Activated CD8-positive, alpha-beta memory T cell treated with anti-CD3 and anti-CD28 coated beads for 36 hours (primary cell): ENCODE data around the gene CIAO2B. TPM values are rescaled to one million over a fixed set of nuclear protein-coding genes. Genes with fewer than 3 reads are reported as not detected.
"Not testable (repeated sequence)": the region's sequence is repeated elsewhere in the genome, so short reads cannot be mapped to it uniquely, and the experiment has no call there.

Source experiments
- CTCF ChIA-PET: fragments of 350-600 bp; sonication (Branson Sonifier 250); formaldehyde crosslinking; loops from one replicate; lab custom pipeline; 2021; ENCODE audit warnings: antibody characterized with exemption; lab: Charles Lee
- POLR2A ChIA-PET: fragments of 350-600 bp; sonication (Branson Sonifier 250); formaldehyde crosslinking; loops from one replicate; lab custom pipeline; 2021; ENCODE audit warnings: antibody characterized with exemption; lab: Charles Lee
- total RNA-seq, 2 experiments: library from RNA; stranded (reverse); gene quantifications; one replicate each; pipeline ENCODE4 v1.2.3, GENCODE V29; 2021

The CIAO2B gene
- total RNA-seq, 2 experiments from 2014 or later = 174 to 177 TPM

DNA sequence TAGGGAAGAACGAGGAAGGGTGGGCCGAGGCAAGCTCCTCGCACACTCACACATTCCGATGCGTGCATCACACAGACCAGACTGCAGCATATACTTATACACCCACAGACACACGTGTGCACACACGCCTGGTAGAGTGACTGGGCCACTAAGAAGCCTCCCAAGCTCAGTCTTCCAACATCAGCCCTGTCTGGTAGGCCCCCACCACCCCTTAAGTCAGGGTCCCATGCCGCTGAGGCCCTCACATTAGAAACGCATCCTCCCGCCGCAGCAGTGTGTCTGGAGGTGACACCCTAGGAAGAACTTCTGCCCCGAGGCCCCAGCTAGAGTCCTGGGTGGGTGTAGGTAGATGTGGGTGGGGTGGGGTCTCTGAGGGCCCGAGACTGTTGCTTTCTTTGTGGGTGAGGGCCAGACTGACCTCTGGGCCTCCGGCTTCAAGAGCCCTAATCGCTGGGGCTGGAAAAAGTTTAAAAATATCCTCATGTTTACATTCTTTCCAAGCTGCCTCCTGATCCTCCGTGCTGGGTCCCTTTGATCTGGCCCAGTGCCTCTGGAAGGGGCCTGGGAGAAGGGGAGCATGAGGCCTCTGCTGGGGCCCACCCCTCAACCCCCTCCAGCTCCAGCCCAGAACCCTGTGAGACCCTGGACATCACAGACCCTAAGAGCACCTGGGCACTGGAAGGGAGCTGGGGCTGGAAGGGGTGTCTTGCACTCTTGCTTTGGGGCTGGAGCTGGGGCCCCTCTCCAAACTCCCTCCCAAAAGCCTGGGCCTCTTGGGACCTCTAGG, 29.2 kb downstream of the CIAO2B start:
- POLR2A ChIA-PET = no interaction called here
- CTCF ChIA-PET = interaction anchor here (0.5 to 2.7 kb wide), 5 partner anchors 10 to 362 kb away, joined by 3 to 12 read pairs (median 3); no protein-coding TSS in a partner anchor

GRCh38 chr16:66904428-66904845, 29.8 kb downstream of the CIAO2B start:
- POLR2A ChIA-PET = no interaction called here
- CTCF ChIA-PET = interaction anchor here (0.7 to 2.7 kb wide), 3 partner anchors 9 to 36 kb away, joined by 3 to 12 read pairs (median 3); no protein-coding TSS in a partner anchor

DNA sequence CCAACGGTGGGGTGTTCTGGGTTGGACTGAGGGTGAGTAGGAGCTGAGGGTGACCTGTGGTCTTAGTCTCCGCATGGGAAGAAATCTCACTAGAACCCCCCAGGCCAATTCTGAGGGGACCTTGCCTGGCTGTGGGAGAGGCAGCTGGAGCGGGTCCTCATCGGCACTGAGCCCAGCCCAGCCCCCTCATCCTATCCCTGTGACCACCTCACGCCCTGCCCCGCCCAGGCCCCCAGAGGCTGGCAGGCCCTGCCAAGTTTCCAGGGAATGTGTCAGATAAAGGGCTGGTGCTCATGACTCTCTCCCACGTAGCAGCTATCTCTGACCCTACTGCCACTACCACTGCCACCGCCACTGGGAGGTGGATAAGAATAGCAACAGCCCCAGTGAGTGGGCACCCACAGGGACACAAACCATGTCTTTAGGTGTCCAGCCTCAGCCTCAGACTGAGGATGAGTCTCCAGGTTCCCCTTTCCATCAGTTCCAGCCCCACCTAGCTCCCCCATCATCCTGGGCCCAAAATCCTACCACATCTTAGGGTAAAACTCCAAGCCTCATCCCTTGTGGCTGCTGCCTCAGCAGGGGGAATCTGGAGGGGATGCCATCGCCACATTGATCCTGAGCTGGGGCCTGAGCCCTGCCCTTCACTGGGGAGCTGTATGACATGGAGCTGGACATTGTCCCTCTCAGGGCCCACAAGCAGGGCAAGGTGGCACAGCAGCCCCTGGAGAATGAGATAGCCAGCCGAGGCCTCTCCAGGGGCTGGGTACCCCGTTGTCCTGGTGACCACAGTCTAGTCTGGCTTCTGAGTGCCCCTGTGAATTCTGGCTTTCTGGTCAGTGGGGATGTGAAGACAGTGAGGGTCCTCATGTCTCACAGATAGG, 30.4 kb downstream of the CIAO2B start:
- CTCF ChIA-PET = interaction anchor here (0.7 to 2.7 kb wide), 3 partner anchors 8 to 35 kb away, joined by 3 to 12 read pairs (median 3); no protein-coding TSS in a partner anchor
- POLR2A ChIA-PET = no interaction called here

GRCh38 chr16:66902648-66903543, 31.3 kb downstream of the CIAO2B start:
- ChIA-PET POLR2A (interaction anchor here (0.7 kb wide), 1 partner anchor 10 kb away, joined by 5 read pairs; no protein-coding TSS in a partner anchor), CTCF (interaction anchor here (2.7 kb wide), 1 partner anchor 8 kb away, joined by 12 read pairs; no protein-coding TSS in a partner anchor)

GRCh38 chr16:66901626-66902025, 32.6 kb downstream of the CIAO2B start:
- ChIA-PET POLR2A (interaction anchor here (0.7 kb wide), 1 partner anchor 9 kb away, joined by 5 read pairs; no protein-coding TSS in a partner anchor), CTCF (no interaction called here)

GRCh38 chr16:66900721-66901441, 33.3 kb downstream of the CIAO2B start:
- POLR2A ChIA-PET = no interaction called here
- CTCF ChIA-PET = interaction anchor here (0.8 to 1.2 kb wide), 2 partner anchors 10 to 42 kb away, joined by 3 read pairs; no protein-coding TSS in a partner anchor

- POLR2A ChIA-PET = no interaction called here
- CTCF ChIA-PET = interaction anchor here (0.8 to 1.2 kb wide), 2 partner anchors 11 to 43 kb away, joined by 3 read pairs; no protein-coding TSS in a partner anchor
Observed at GRCh38 chr16:66899945-66900710, 34.1 kb downstream of the CIAO2B start.

GRCh38 chr16:66899310-66899944, 34.8 kb downstream of the CIAO2B start:
- POLR2A ChIA-PET = no interaction called here
- CTCF ChIA-PET = no interaction called here

DNA sequence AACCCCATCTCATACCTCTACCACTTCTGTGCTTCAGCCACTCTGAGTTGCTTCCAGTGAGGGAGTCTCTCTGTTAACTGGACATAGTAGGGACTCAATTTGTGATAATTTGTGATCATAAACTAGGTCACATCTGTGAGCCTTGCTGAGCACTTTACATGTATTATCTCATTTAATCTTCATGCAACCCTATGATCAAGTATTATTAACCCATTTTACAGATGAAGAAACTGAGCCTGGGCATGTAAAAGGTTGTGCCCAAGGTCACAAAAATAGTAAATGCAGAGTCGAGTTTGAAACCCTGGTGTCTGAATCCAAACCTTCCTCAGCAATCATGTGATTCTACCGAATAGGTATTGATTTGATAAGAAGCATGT, 35.3 kb downstream of the CIAO2B start:
- POLR2A ChIA-PET = no interaction called here
- CTCF ChIA-PET = no interaction called here

DNA sequence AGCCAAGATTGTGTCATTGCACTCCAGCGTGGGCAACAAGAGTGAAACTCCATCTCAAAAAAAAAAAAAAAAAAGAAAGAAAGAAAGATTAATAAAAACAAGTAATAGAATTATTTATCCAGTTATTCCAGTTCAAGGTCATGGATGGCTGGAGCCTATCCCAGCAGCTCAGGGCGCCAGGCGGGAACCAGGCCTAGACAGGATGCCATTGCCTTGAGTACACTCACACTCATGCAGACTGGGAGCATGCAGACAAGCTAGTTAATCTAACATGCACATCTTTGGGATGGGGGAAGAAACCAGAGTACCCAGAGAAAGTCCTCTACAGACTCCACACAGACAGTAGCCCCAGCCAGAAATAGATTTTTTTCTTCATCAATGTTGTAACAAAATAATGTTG, 36.0 kb downstream of the CIAO2B start:
- ChIA-PET CTCF (no interaction called here), POLR2A (no interaction called here)

DNA sequence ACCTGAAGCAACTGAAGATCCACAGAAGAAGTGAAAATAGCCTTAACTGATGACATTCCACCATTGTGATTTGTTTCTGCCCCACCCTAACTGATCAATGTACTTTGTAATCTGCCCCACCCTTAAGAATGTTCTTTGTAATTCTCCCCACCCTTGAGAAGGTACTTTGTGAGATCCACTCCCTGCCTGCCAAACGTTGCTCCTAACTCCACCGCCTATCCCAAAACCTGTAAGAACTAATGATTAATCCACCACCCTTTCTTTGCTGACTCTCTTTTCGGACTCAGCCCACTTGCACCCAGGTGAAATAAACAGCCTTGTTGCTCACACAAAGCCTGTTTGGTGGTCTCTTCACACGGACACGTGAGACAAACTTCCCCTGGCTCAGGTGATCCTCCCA, 37.5 kb downstream of the CIAO2B start:
- CTCF ChIA-PET = interaction anchor here (1.2 to 2.8 kb wide), 3 partner anchors 13 to 31 kb away, joined by 7 to 14 read pairs (median 8); partner anchors contain the start of gene PDP2
- POLR2A ChIA-PET = not testable (repeated sequence)

DNA sequence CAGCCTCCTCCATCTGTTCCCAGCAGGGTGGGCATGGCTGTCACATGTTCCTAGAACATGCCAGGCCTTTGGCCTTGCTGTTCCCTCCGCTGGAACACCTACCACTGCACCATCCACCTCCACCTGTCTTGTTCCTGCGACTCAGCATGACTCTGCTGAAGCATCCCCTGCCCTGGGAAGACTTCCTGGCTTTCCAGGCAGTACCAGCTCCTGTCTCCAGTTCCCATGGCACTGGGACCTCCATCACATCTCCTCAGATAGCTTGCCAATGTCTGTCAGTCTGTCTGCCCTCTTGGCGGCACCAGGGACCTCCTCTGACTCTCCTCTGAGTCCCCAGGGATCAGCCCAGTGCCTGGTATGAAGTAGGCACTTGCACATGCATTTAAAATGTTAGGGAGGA, 38.2 kb downstream of the CIAO2B start:
- POLR2A ChIA-PET = no interaction called here
- CTCF ChIA-PET = interaction anchor here (1.0 to 2.8 kb wide), 9 partner anchors 9 to 289 kb away, joined by 4 to 14 read pairs (median 8); partner anchors contain the start of gene CDH16

DNA sequence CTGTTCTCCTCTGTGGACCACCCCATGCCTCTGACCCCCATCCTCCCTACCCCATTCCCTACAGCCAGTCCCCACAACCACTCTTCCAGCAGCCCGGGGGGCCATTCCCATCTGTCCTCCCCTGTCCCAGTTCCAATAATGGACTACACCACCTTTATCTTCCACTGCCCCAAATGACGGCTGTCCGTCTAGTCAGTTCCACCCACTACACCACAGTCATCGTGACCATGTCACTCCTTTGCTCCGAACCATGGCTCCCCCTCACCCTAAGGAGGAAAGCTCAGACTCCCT, 38.6 kb downstream of the CIAO2B start:
- CTCF ChIA-PET = interaction anchor here (1.0 to 2.8 kb wide), 11 partner anchors 9 to 289 kb away, joined by 3 to 14 read pairs (median 6); partner anchors contain the start of gene CDH16
- POLR2A ChIA-PET = no interaction called here

GRCh38 chr16:66894948-66895688, 39.1 kb downstream of the CIAO2B start:
- ChIA-PET CTCF (interaction anchor here (0.7 to 2.8 kb wide), 13 partner anchors 9 to 290 kb away, joined by 3 to 14 read pairs (median 5); partner anchors contain the start of gene CDH16), POLR2A (no interaction called here)

DNA sequence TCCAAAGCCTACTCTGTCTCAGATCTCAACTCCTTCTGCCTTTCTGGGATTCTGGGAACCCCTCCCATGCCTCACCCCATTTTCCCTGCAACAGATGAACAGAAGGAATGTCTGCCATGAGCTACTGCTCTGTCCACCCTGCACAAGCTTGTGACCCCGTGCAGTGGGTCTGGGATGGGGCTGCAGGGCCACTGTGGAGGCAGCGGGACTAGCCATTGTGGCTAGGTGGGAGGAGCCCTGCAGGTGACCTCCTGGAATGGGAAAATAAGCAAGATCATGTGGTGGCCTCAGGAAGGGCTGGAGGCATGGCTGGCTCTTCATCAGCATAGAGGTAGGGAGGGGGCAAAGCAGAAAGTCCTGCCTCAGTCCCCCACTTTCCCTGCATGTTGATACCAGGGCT, 40.1 kb downstream of the CIAO2B start:
- ChIA-PET POLR2A (no interaction called here), CTCF (interaction anchor here (0.6 to 2.8 kb wide), 2 partner anchors 16 to 1110 kb away, joined by 4 to 8 read pairs; no protein-coding TSS in a partner anchor)

DNA sequence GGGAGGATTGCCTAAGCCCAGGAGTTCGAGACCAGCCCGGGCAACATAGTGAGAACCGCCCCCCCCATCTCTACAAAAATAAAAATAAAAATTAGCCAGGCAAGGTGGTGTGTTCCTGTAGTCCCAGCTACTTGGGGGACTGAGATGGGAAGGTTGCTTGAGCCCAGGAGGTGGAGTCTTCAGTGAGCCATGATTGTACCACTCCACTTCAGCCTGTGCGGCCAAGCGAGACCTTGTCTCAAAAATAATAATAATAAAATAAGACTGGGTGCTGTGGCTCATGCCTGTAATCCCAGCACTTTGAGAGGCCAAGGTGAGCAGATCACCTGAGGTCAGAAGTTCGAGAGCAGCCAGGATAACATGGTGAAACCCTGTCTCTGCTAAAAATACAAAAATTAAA, 42.4 kb downstream of the CIAO2B start:
- POLR2A ChIA-PET = no interaction called here
- CTCF ChIA-PET = interaction anchor here (0.6 to 4.4 kb wide), 5 partner anchors 11 to 97 kb away, joined by 3 to 21 read pairs (median 3); partner anchors contain the start of genes CES4A and PDP2
